ENCODE measurements around the gene RPL22.

RPL22 gene

GRCh38 chr1:6234502-6235295, 35.3 kb upstream of the RPL22 start:
- Histone ChIP-seq H3K4me3 (ENCODE audit: low read depth, low read length) (peak overlapping the region; percentile 80), H3K27me3 (no peaks in the 10 kb centered on the region), H3K36me3 (no peaks in the 10 kb centered on the region; the same call in none of the 2 replicates), H3K9me3 (no peaks in the 10 kb centered on the region), H3K4me1 (no peaks in the 10 kb centered on the region)
- DNase-seq = no peak
- TF ChIP-seq CTCF (IDR thresholded peaks at IDR 0.05; ENCODE audit: low read depth, low read length) = no peak

- no peaks in the 10 kb centered on the region for H3K27me3 ChIP-seq
- no peaks in the 10 kb centered on the region; the same call in none of the 2 replicates for H3K36me3 ChIP-seq
- H3K4me1 ChIP-seq = no peaks in the 10 kb centered on the region
Observed at GRCh38 chr1:6233376-6233775, 34.0 kb upstream of the RPL22 start.

GRCh38 chr1:6225651-6226050, 26.3 kb upstream of the RPL22 start:
- H3K36me3 ChIP-seq = peaks cover 23% of the 10 kb centered on the region
- no peaks in the 10 kb centered on the region for H3K9me3 ChIP-seq
- no peak for TF ChIP-seq CTCF (IDR thresholded peaks at IDR 0.05; ENCODE audit: low read depth, low read length)
- DNase-seq = no peak
- H3K27me3 ChIP-seq = no peaks in the 10 kb centered on the region
- H3K4me1 ChIP-seq = no peaks in the 10 kb centered on the region
- no peak overlapping the region for H3K4me3 ChIP-seq (ENCODE audit: low read depth, low read length)

More at GRCh38 chr1:6233376-6233775, 34.0 kb upstream of the RPL22 start:
- H3K4me3 ChIP-seq (ENCODE audit: low read depth, low read length) = no peak overlapping the region
- no peaks in the 10 kb centered on the region for H3K9me3 ChIP-seq
- no peak for DNase-seq
- TF ChIP-seq CTCF (IDR thresholded peaks at IDR 0.05; ENCODE audit: low read depth, low read length) = no peak

GRCh38 chr1:6224718-6225117, 25.3 kb upstream of the RPL22 start:
- Histone ChIP-seq H3K27me3 (no peaks in the 10 kb centered on the region), H3K36me3 (peaks cover 23% of the 10 kb centered on the region), H3K4me1 (no peaks in the 10 kb centered on the region), H3K4me3 (ENCODE audit: low read depth, low read length) (no peak overlapping the region), H3K9me3 (no peaks in the 10 kb centered on the region)
- TF ChIP-seq CTCF (IDR thresholded peaks at IDR 0.05; ENCODE audit: low read depth, low read length) = no peak
- no peak for DNase-seq

GRCh38 chr1:6223617-6224016, 24.2 kb upstream of the RPL22 start:
- TF ChIP-seq CTCF (IDR thresholded peaks at IDR 0.05; ENCODE audit: low read depth, low read length) = no peak
- H3K4me1 ChIP-seq = no peaks in the 10 kb centered on the region
- no peaks in the 10 kb centered on the region for H3K9me3 ChIP-seq
- peaks cover 23% of the 10 kb centered on the region for H3K36me3 ChIP-seq
- no peak for DNase-seq
- H3K27me3 ChIP-seq = no peaks in the 10 kb centered on the region
- H3K4me3 ChIP-seq (ENCODE audit: low read depth, low read length) = no peak overlapping the region

GRCh38 chr1:6222636-6223035, 23.2 kb upstream of the RPL22 start:
- H3K9me3 ChIP-seq = no peaks in the 10 kb centered on the region
- no peaks in the 10 kb centered on the region for H3K4me1 ChIP-seq
- H3K4me3 ChIP-seq (ENCODE audit: low read depth, low read length) = no peak overlapping the region
- no peaks in the 10 kb centered on the region for H3K27me3 ChIP-seq
- peaks cover 23% of the 10 kb centered on the region for H3K36me3 ChIP-seq
- no peak for DNase-seq
- no peak for TF ChIP-seq CTCF (IDR thresholded peaks at IDR 0.05; ENCODE audit: low read depth, low read length)

Measured in BE2C (cell line).